ENCODE data around the gene NCAPD3.

Gene NCAPD3

DNA sequence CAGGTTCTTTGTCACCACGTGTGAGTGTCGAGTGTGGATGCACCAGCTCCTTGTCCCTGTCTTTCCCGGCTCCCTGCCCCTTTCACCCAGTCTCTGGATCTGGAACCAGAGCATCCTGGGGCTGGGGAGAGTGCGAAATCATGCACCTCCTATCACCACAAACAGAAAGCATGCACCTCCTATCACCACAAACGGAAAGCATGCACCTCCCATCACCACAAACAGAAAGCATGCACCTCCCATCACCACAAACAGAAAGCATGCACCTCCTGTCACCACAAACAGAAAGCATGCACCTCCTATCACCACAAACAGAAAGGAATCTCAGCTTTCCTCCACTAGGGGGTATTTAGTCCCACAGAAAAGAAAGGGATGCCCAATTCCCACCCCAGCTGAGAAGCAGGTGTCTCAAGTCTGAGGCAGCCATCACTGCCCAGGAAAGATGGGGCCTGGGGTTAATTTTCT, 46.5 kb upstream of the NCAPD3 start:
- DNase-seq (ENCODE audit: extremely low spot score), result peak; percentile 28
- CTCF ChIA-PET, result interaction anchor here (0.7 to 0.8 kb wide), 2 partner anchors 9 to 222 kb away, joined by 3 read pairs; no protein-coding TSS in a partner anchor
- POLR2A ChIA-PET, result no interaction called here
- TF ChIP-seq HDGF (IDR thresholded peaks at IDR 0.05; ENCODE audit: borderline replicate concordance) (no peak), FOXK2 (IDR thresholded peaks at IDR 0.05) (no peak), CTBP1 (IDR thresholded peaks at IDR 0.05; ENCODE audit: borderline replicate concordance) (no peak), ZNF384 (IDR thresholded peaks at IDR 0.05) (no peak), ARNT (IDR thresholded peaks at IDR 0.05) (no peak)

DNA sequence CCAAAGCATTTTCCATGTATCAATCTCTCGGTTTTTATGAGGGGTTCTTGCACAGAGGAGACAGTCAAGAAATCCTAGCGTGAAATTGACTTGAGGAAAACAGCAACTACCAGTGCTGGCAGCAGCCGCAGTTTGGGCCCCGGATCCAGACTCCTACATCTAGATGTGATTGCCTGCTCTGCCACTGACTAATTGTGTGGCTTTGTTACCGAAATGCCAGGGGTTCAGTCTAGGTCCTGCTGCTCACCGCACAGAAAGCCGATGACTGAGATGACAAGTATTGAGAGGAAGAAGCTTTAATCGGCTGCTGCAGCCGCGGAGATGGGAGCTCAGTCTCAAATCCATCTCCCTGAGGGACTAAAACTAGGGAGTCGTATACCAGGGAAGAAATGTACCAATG, 44.2 kb upstream of the NCAPD3 start:
- no peak for TF ChIP-seq ZNF384 (IDR thresholded peaks at IDR 0.05)
- TF ChIP-seq LEF1 (IDR thresholded peaks at IDR 0.05; ENCODE audit: borderline replicate concordance), result no peak
- no peak for TF ChIP-seq SP1 (IDR thresholded peaks at IDR 0.05)
- no peak for TF ChIP-seq FOXA1 (IDR thresholded peaks at IDR 0.05)
- no peak for TF ChIP-seq SUZ12 (IDR thresholded peaks at IDR 0.05)
- TF ChIP-seq ELF4 (IDR thresholded peaks at IDR 0.05), result no peak
- no peak for TF ChIP-seq FOXK2 (IDR thresholded peaks at IDR 0.05)
- no peak for TF ChIP-seq HDGF (IDR thresholded peaks at IDR 0.05; ENCODE audit: borderline replicate concordance)
- no peak for TF ChIP-seq CTBP1 (IDR thresholded peaks at IDR 0.05; ENCODE audit: borderline replicate concordance)
- no peak for TF ChIP-seq BHLHE40 (IDR thresholded peaks at IDR 0.05; ENCODE audit: borderline replicate concordance)
- TF ChIP-seq ARNT (IDR thresholded peaks at IDR 0.05), result no peak
- no peak for TF ChIP-seq FOXM1 (IDR thresholded peaks at IDR 0.05; ENCODE audit: borderline replicate concordance)
- TF ChIP-seq TARDBP (IDR thresholded peaks at IDR 0.05), result no peak
- TF ChIP-seq PKNOX1 (IDR thresholded peaks at IDR 0.05), result no peak
- DNase-seq (ENCODE audit: extremely low spot score), result no peak
- ChIA-PET CTCF (no interaction called here), POLR2A (interaction anchor here (0.6 to 1.5 kb wide), 2 partner anchors 12 to 18 kb away, joined by 3 read pairs; no protein-coding TSS in a partner anchor)

- ChIA-PET CTCF (interaction anchor here (1.6 kb wide), 1 partner anchor 8 kb away, joined by 5 read pairs; the partner anchor contains the start of gene GLB1L3), POLR2A (interaction anchor here (1.5 kb wide), 1 partner anchor 11 kb away, joined by 3 read pairs; no protein-coding TSS in a partner anchor)
- no peak for DNase-seq (ENCODE audit: extremely low spot score)
- TF ChIP-seq SP1 (IDR thresholded peaks at IDR 0.05) (no peak), ZNF384 (IDR thresholded peaks at IDR 0.05) (no peak), NFRKB (IDR thresholded peaks at IDR 0.05) (no peak), HDGF (IDR thresholded peaks at IDR 0.05; ENCODE audit: borderline replicate concordance) (no peak), CTBP1 (IDR thresholded peaks at IDR 0.05; ENCODE audit: borderline replicate concordance) (no peak), FOXK2 (IDR thresholded peaks at IDR 0.05) (no peak), PKNOX1 (IDR thresholded peaks at IDR 0.05) (no peak), FOXM1 (IDR thresholded peaks at IDR 0.05; ENCODE audit: borderline replicate concordance) (no peak), TARDBP (IDR thresholded peaks at IDR 0.05) (no peak), SUZ12 (IDR thresholded peaks at IDR 0.05) (no peak), BHLHE40 (IDR thresholded peaks at IDR 0.05; ENCODE audit: borderline replicate concordance) (no peak), FOXA1 (IDR thresholded peaks at IDR 0.05) (no peak), LEF1 (IDR thresholded peaks at IDR 0.05; ENCODE audit: borderline replicate concordance) (no peak), ELF4 (IDR thresholded peaks at IDR 0.05) (no peak), ARNT (IDR thresholded peaks at IDR 0.05) (no peak), L3MBTL2 (conservative IDR thresholded peaks at IDR 0.05) (no peak)
These were observed 43.7 kb upstream of the NCAPD3 start for GRCh38 chr11:134267461-134267860.

DNA sequence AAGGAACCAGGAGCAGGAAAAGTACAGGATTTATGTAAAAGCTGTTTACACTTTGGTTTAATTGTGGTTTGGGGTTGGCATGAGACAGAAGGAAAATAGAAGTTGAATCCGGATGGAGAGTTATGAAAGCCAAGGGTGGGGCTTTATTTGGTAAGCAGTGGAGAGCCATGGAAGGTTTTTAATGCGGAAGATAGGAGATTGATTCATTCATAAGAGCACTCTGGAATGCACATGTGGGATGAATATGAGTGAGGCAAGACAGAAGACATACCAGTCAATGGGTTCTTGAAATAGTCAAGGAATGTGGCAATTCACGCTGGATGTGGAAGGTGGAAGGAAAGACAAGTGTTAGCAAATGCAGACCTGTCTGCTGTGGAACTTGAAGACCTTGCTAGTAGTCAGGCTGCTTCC, 43.1 kb upstream of the NCAPD3 start:
- TF ChIP-seq FOXM1 (IDR thresholded peaks at IDR 0.05; ENCODE audit: borderline replicate concordance) (no peak), SUZ12 (IDR thresholded peaks at IDR 0.05) (no peak), CTBP1 (IDR thresholded peaks at IDR 0.05; ENCODE audit: borderline replicate concordance) (no peak), NFRKB (IDR thresholded peaks at IDR 0.05) (no peak), L3MBTL2 (conservative IDR thresholded peaks at IDR 0.05) (no peak), FOXK2 (IDR thresholded peaks at IDR 0.05) (no peak), ZNF384 (IDR thresholded peaks at IDR 0.05) (no peak), SP1 (IDR thresholded peaks at IDR 0.05) (no peak), ELF4 (IDR thresholded peaks at IDR 0.05) (no peak), ARNT (IDR thresholded peaks at IDR 0.05) (no peak), PKNOX1 (IDR thresholded peaks at IDR 0.05) (no peak), HDGF (IDR thresholded peaks at IDR 0.05; ENCODE audit: borderline replicate concordance) (no peak), TARDBP (IDR thresholded peaks at IDR 0.05) (no peak), LEF1 (IDR thresholded peaks at IDR 0.05; ENCODE audit: borderline replicate concordance) (no peak), BHLHE40 (IDR thresholded peaks at IDR 0.05; ENCODE audit: borderline replicate concordance) (no peak)
- ChIA-PET CTCF (interaction anchor here (1.6 kb wide), 1 partner anchor 9 kb away, joined by 5 read pairs; the partner anchor contains the start of gene GLB1L3), POLR2A (no interaction called here)
- DNase-seq (ENCODE audit: extremely low spot score), result no peak

GRCh38 chr11:134266440-134266839, 42.7 kb upstream of the NCAPD3 start:
- ChIA-PET POLR2A (no interaction called here), CTCF (interaction anchor here (1.6 kb wide), 1 partner anchor 9 kb away, joined by 5 read pairs; the partner anchor contains the start of gene GLB1L3)
- no peak for DNase-seq (ENCODE audit: extremely low spot score)
- TF ChIP-seq SP1 (IDR thresholded peaks at IDR 0.05), result no peak
- no peak for TF ChIP-seq HDGF (IDR thresholded peaks at IDR 0.05; ENCODE audit: borderline replicate concordance)
- TF ChIP-seq FOXK2 (IDR thresholded peaks at IDR 0.05), result no peak
- TF ChIP-seq ELF4 (IDR thresholded peaks at IDR 0.05), result no peak

Measured in HEK293T (cell line).